HUES48 (cell line): Measurements from ENCODE around the gene AKIP1.

Experiments
- H3K27ac ChIP-seq: one replicate; pipeline ENCODE4 v1.7.0; 2013; ENCODE audit warnings: low read depth, low read length, inconsistent platforms
- H3K27me3 ChIP-seq: 2 replicates; pipeline ENCODE4 v1.6.1; 2013; ENCODE audit warnings: mild to moderate bottlenecking, low read length; ENCODE audit not compliant: control insufficient read depth, insufficient read depth
- H3K36me3 ChIP-seq: 2 replicates; pipeline ENCODE4 v1.6.1; 2013; ENCODE audit warnings: low read length; ENCODE audit not compliant: control insufficient read depth, insufficient read depth
- H3K4me1 ChIP-seq: 2 replicates; pipeline ENCODE4 v1.6.1; 2013; ENCODE audit warnings: mild to moderate bottlenecking, low read length; ENCODE audit not compliant: control insufficient read depth, insufficient read depth
- H3K4me3 ChIP-seq: 2 replicates; pipeline ENCODE4 v1.5.1; 2013; ENCODE audit warnings: mild to moderate bottlenecking, low read depth, low read length
- H3K9ac ChIP-seq: 2 replicates; pipeline ENCODE4 v1.6.1; 2013; ENCODE audit warnings: mild to moderate bottlenecking, low read depth, low read length, moderate library complexity
- H3K9me3 ChIP-seq: 2 replicates; pipeline ENCODE4 v1.6.1; 2013; ENCODE audit warnings: low read length; ENCODE audit not compliant: control insufficient read depth, insufficient read depth

Gene AKIP1, protein sequence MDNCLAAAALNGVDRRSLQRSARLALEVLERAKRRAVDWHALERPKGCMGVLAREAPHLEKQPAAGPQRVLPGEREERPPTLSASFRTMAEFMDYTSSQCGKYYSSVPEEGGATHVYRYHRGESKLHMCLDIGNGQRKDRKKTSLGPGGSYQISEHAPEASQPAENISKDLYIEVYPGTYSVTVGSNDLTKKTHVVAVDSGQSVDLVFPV

DNA sequence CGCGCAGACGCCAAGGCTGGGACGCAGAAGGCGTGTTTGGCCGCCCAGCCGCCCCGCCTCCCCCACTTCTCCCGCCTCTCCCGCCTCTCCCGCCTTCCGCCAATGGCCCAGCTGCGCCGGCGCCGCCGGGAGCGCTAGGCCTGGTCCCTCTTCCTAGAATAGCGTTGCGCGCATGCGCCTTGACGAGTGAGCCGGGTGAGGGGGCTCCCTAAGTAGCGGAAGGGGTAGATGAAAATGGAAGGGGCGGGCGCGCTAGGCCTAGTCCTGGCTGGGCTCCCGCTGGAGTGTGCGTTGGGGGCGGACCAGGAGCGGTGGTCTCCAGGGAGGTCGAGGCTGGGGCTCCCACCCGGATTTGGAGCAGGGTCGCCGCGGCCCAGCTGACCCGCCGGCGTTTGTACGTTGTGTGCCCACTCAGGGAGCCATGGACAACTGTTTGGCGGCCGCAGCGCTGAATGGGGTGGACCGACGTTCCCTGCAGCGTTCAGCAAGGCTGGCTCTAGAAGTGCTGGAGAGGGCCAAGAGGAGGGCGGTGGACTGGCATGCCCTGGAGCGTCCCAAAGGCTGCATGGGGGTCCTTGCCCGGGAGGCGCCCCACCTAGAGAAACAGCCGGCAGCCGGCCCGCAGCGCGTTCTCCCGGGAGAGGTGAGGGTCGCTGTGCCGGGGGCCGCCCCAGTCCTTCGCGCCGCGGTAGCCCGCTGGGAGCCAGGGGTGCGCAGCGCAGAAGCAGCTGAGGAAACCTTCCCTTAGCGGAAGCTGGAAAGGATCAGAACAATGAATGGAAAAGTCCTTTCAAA, at the start of gene AKIP1:
AKIP1 (plus strand) TSS at position 161 of the 795 bp plus-strand sequence; CDS start at position 422, 261 bp downstream.
- Histone ChIP-seq H3K9ac (peak within 1 kb of the TSS; percentile 79), H3K4me1 (peaks cover 19% of the 10 kb centered on the region), H3K4me3 (peak within 1 kb of the TSS; percentile 95), H3K27me3 (peaks cover 17% of the 10 kb centered on the region), H3K9me3 (no peaks in the 10 kb centered on the region), H3K27ac (peak within 1 kb of the TSS; percentile 90), H3K36me3 (peaks cover 15% of the 10 kb centered on the region)

DNA sequence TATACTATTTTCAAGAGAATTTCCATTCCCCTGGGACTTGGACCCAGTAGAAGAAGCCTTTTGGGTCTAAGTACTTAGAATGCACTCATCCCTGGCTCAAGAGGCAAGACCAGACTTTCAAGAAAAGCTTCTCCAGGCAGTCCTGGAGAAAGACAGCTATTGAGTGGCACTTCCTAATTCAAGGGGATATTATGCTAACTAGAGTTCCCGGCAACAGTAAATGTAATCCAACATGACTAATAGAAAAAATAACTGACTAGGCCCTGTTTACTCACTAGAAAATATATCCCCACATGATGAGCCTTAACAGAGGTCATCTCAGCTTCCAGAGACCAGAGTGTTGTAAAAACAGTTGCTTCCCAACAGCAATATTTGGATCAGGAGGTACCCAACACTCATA, 47.2 kb upstream of the AKIP1 start:
- no peaks in the 10 kb centered on the region for H3K27me3 ChIP-seq
- H3K4me3 ChIP-seq, result no peak overlapping the region
- H3K27ac ChIP-seq, result no peak overlapping the region
- no peak overlapping the region for H3K9ac ChIP-seq
- H3K4me1 ChIP-seq, result peaks cover 10% of the 10 kb centered on the region
- no peaks in the 10 kb centered on the region for H3K9me3 ChIP-seq
- no peaks in the 10 kb centered on the region for H3K36me3 ChIP-seq

- no peaks in the 10 kb centered on the region for H3K27me3 ChIP-seq
- no peak overlapping the region for H3K27ac ChIP-seq
- H3K4me1 ChIP-seq, result peaks cover 15% of the 10 kb centered on the region
- no peak overlapping the region for H3K9ac ChIP-seq
- H3K4me3 ChIP-seq, result no peak overlapping the region
- H3K36me3 ChIP-seq, result no peaks in the 10 kb centered on the region
- H3K9me3 ChIP-seq, result no peaks in the 10 kb centered on the region
These were observed 45.7 kb upstream of the AKIP1 start for GRCh38 chr11:8865304-8865703.

DNA sequence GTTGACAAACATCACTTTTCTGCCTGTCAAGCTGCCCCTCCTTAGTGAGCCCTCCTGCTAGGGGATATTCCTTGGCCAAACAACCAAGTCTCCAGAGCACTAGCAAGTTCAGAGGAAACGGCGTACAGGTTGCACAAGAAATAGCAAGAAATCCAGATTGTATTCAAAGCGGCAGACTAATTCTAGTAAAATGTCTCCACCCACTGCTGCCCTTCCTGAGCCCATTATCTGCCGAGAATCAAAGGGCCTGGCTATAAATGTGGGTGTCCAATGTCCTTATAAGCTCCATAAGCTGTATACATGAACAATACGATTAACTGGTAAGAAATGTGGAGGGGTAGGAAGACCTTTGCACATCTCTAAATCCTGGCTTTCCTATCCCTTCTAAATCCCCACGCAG, 44.0 kb upstream of the AKIP1 start:
- no peaks in the 10 kb centered on the region for H3K27me3 ChIP-seq
- no peaks in the 10 kb centered on the region for H3K36me3 ChIP-seq
- H3K4me1 ChIP-seq, result peaks cover 22% of the 10 kb centered on the region

GRCh38 chr11:8867931-8868631, 42.9 kb upstream of the AKIP1 start:
- Histone ChIP-seq H3K4me1 (peaks cover 22% of the 10 kb centered on the region), H3K27me3 (no peaks in the 10 kb centered on the region; the same call in 1 of the 2 replicates), H3K27ac (no peak overlapping the region), H3K9me3 (no peaks in the 10 kb centered on the region), H3K4me3 (no peak overlapping the region), H3K36me3 (no peaks in the 10 kb centered on the region), H3K9ac (no peak overlapping the region)

More for the DNA sequence above, 44.0 kb upstream of the AKIP1 start:
- no peak overlapping the region for H3K9ac ChIP-seq
- H3K27ac ChIP-seq, result no peak overlapping the region
- H3K9me3 ChIP-seq, result no peaks in the 10 kb centered on the region
- no peak overlapping the region for H3K4me3 ChIP-seq

GRCh38 chr11:8870411-8871170, 40.4 kb upstream of the AKIP1 start:
- no peaks in the 10 kb centered on the region for H3K9me3 ChIP-seq
- no peaks in the 10 kb centered on the region for H3K36me3 ChIP-seq
- peak overlapping the region; percentile 50 for H3K9ac ChIP-seq
- peak overlapping the region; percentile 73 for H3K27ac ChIP-seq
- peaks cover 14% of the 10 kb centered on the region for H3K4me1 ChIP-seq
- H3K4me3 ChIP-seq, result peak overlapping the region; percentile 74
- H3K27me3 ChIP-seq, result no peaks in the 10 kb centered on the region; the same call in 1 of the 2 replicates

GRCh38 chr11:8871171-8871775, 39.7 kb upstream of the AKIP1 start:
- peak overlapping the region; percentile 73 for H3K27ac ChIP-seq

DNA sequence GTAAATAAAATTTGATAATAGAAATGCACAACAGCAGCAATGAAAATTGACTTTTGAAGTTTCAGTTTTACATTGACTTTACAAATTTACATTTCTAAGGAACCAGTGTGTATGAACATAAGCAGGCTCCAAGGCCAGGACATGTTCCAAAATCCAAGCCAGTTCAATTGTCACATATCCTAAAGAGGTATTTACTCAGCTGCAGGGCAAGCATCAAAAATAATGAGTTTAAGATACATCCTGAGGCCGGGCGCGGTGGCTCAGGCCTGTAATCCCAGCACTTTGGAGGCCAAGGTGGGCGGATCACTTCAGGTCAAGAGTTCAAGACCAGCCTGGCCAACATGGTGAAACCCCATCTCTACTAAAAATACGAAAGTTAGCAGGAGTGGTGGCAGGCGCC, 39.0 kb upstream of the AKIP1 start:
- Histone ChIP-seq H3K9ac (no peak overlapping the region), H3K4me3 (no peak overlapping the region), H3K36me3 (no peaks in the 10 kb centered on the region)

More at GRCh38 chr11:8871171-8871775, 39.7 kb upstream of the AKIP1 start:
- H3K9ac ChIP-seq, result peak overlapping the region; percentile 50; the same call in 1 of the 2 replicates
- no peaks in the 10 kb centered on the region; the same call in 1 of the 2 replicates for H3K27me3 ChIP-seq
- peak overlapping the region; percentile 74 for H3K4me3 ChIP-seq
- H3K4me1 ChIP-seq, result peaks cover 14% of the 10 kb centered on the region
- no peaks in the 10 kb centered on the region for H3K36me3 ChIP-seq
- H3K9me3 ChIP-seq, result no peaks in the 10 kb centered on the region

GRCh38 chr11:8873741-8874405, 37.1 kb upstream of the AKIP1 start:
- Histone ChIP-seq H3K27ac (no peak overlapping the region), H3K4me1 (peaks cover 12% of the 10 kb centered on the region), H3K9ac (no peak overlapping the region), H3K9me3 (no peaks in the 10 kb centered on the region), H3K36me3 (no peaks in the 10 kb centered on the region), H3K4me3 (no peak overlapping the region), H3K27me3 (no peaks in the 10 kb centered on the region; the same call in 1 of the 2 replicates)

More for the DNA sequence above, 39.0 kb upstream of the AKIP1 start:
- H3K4me1 ChIP-seq, result peaks cover 14% of the 10 kb centered on the region
- peak overlapping the region; percentile 73 for H3K27ac ChIP-seq
- H3K27me3 ChIP-seq, result no peaks in the 10 kb centered on the region; the same call in 1 of the 2 replicates
- no peaks in the 10 kb centered on the region for H3K9me3 ChIP-seq

- no peak overlapping the region for H3K9ac ChIP-seq
- no peaks in the 10 kb centered on the region for H3K4me1 ChIP-seq
- no peaks in the 10 kb centered on the region for H3K27me3 ChIP-seq
- no peaks in the 10 kb centered on the region for H3K9me3 ChIP-seq
- no peak overlapping the region for H3K27ac ChIP-seq
- no peak overlapping the region for H3K4me3 ChIP-seq
- no peaks in the 10 kb centered on the region for H3K36me3 ChIP-seq
These were observed 32.2 kb upstream of the AKIP1 start for GRCh38 chr11:8878771-8879170.
